ENCODE data around the gene GABBR2. TPM values are rescaled to one million over a fixed set of nuclear protein-coding genes. Genes with fewer than 3 reads are reported as not detected.

Gene GABBR2
- total RNA-seq, 1 experiment from 2014 or later: 6.3 TPM

DNA sequence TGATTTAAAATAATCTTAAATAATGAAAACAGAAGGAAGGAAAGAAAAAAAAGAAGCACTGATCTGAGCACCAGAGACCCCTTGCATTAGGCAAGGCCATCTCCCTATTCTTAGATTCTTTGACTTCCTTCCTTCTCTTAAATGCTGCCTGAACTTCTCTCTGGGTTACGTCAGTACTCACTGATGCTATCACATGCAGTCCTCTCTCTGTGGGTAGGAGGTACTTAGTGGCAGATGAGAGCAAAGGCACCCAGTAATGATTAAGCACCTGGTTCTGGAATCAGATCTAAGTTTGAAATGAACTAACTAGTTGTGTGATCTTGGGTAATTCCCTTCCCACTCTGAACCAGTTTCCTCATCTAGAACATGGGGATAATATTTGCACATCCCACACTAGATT, 343.0 kb downstream of the GABBR2 start:
- no peaks in the 10 kb centered on the region for H3K36me3 ChIP-seq (ENCODE audit: control insufficient read depth, insufficient read depth, low read length)
- DNase-seq (ENCODE audit: low read depth, low spot score): no peak
- TF ChIP-seq SIN3A (IDR thresholded peaks at IDR 0.05; ENCODE audit: borderline replicate concordance, insufficient read depth, low read depth, low read length): no peak
- TF ChIP-seq, protein P1, sequence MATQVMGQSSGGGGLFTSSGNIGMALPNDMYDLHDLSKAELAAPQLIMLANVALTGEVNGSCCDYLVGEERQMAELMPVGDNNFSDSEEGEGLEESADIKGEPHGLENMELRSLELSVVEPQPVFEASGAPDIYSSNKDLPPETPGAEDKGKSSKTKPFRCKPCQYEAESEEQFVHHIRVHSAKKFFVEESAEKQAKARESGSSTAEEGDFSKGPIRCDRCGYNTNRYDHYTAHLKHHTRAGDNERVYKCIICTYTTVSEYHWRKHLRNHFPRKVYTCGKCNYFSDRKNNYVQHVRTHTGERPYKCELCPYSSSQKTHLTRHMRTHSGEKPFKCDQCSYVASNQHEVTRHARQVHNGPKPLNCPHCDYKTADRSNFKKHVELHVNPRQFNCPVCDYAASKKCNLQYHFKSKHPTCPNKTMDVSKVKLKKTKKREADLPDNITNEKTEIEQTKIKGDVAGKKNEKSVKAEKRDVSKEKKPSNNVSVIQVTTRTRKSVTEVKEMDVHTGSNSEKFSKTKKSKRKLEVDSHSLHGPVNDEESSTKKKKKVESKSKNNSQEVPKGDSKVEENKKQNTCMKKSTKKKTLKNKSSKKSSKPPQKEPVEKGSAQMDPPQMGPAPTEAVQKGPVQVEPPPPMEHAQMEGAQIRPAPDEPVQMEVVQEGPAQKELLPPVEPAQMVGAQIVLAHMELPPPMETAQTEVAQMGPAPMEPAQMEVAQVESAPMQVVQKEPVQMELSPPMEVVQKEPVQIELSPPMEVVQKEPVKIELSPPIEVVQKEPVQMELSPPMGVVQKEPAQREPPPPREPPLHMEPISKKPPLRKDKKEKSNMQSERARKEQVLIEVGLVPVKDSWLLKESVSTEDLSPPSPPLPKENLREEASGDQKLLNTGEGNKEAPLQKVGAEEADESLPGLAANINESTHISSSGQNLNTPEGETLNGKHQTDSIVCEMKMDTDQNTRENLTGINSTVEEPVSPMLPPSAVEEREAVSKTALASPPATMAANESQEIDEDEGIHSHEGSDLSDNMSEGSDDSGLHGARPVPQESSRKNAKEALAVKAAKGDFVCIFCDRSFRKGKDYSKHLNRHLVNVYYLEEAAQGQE (IDR thresholded peaks at IDR 0.05; ENCODE audit: insufficient read depth in 1 of 2, low read depth in 2 of 2, low read length in 1 of 2): no peak
- TF ChIP-seq, protein P2, sequence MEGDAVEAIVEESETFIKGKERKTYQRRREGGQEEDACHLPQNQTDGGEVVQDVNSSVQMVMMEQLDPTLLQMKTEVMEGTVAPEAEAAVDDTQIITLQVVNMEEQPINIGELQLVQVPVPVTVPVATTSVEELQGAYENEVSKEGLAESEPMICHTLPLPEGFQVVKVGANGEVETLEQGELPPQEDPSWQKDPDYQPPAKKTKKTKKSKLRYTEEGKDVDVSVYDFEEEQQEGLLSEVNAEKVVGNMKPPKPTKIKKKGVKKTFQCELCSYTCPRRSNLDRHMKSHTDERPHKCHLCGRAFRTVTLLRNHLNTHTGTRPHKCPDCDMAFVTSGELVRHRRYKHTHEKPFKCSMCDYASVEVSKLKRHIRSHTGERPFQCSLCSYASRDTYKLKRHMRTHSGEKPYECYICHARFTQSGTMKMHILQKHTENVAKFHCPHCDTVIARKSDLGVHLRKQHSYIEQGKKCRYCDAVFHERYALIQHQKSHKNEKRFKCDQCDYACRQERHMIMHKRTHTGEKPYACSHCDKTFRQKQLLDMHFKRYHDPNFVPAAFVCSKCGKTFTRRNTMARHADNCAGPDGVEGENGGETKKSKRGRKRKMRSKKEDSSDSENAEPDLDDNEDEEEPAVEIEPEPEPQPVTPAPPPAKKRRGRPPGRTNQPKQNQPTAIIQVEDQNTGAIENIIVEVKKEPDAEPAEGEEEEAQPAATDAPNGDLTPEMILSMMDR (IDR thresholded peaks at IDR 0.05): no peak
- no peak for TF ChIP-seq POLR2AphosphoS5 (IDR thresholded peaks at IDR 0.05; ENCODE audit: low read depth, low read length)
- TF ChIP-seq TCF7L2 (IDR thresholded peaks at IDR 0.05; ENCODE audit: low read depth, low read length): no peak
- ATAC-seq: no peak
- H3K27me3 ChIP-seq (ENCODE audit: control insufficient read depth, insufficient read depth, low read length): no peaks in the 10 kb centered on the region
- intact Hi-C loops (cut with micrococcal nuclease; ENCODE audit: unreplicated experiment): no loop called here
- no peaks in the 10 kb centered on the region for H3K4me1 ChIP-seq (ENCODE audit: control insufficient read depth, insufficient read depth, low read length)
- H3K27ac ChIP-seq (ENCODE audit: low read length): no peak overlapping the region
- no TSS peak for BruUV-seq (replicated peaks)
- in situ Hi-C loops (cut with HindIII; ENCODE audit: low pct_unique_long_range_greater_than_20kb, low sequenced_read_pairs): no loop called here
- H3K9me3 ChIP-seq (ENCODE audit: control insufficient read depth, insufficient read depth, low read depth, low read length): no peaks in the 10 kb centered on the region
- H3K4me3 ChIP-seq (ENCODE audit: low read depth in 2 of 2, low read length in 2 of 2): no peak overlapping the region
- POLR2A ChIA-PET: no interaction called here
- CTCF ChIA-PET: no interaction called here

DNA sequence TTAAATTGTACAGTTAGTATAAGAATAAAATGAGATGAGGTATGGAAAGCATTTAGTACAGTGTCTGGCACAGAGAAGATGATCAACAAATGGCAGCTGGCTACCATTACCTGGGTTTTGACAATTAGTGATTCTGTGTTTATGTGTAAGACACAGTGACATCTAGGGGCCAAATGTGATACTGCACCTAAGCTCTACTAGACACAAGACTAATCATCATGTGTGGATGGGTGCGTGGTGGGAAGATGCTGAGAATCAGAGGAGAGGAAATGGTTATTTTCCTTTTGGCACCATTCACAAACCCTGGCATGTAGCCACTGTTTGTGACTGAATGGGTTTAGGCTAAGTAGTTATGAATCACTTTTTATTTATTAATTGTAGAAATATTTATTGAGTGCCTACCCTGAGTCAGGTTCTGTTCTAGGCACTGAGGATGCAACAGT, 343.5 kb downstream of the GABBR2 start:
- CTCF ChIA-PET: no interaction called here
- POLR2A ChIA-PET: no interaction called here
- in situ Hi-C loops (cut with HindIII; ENCODE audit: low pct_unique_long_range_greater_than_20kb, low sequenced_read_pairs): no loop called here
- no peak for DNase-seq (ENCODE audit: low read depth, low spot score)
- Histone ChIP-seq H3K36me3 (ENCODE audit: control insufficient read depth, insufficient read depth, low read length) (no peaks in the 10 kb centered on the region), H3K27me3 (ENCODE audit: control insufficient read depth, insufficient read depth, low read length) (no peaks in the 10 kb centered on the region), H3K4me3 (ENCODE audit: low read depth in 2 of 2, low read length in 2 of 2) (no peak overlapping the region), H3K9me3 (ENCODE audit: control insufficient read depth, insufficient read depth, low read depth, low read length) (no peaks in the 10 kb centered on the region), H3K27ac (ENCODE audit: low read length) (no peak overlapping the region), H3K4me1 (ENCODE audit: control insufficient read depth, insufficient read depth, low read length) (no peaks in the 10 kb centered on the region)
- no TSS peak for BruUV-seq (replicated peaks)
- no peak for ATAC-seq
- intact Hi-C loops (cut with micrococcal nuclease; ENCODE audit: unreplicated experiment): no loop called here
- TF ChIP-seq, protein P2 (IDR thresholded peaks at IDR 0.05): peak; percentile 62
- no peak for TF ChIP-seq SIN3A (IDR thresholded peaks at IDR 0.05; ENCODE audit: borderline replicate concordance, insufficient read depth, low read depth, low read length)
